Activated naive CD4-positive, alpha-beta T cell treated with anti-CD3 and anti-CD28 coated beads, Interleukin-2, amount 10 ng/mL, durations not matched to agents 7 days and 5 days (primary cell): ENCODE measurements around the gene SLC41A1.

Experiments used
- CTCF ChIA-PET: fragments of 350-600 bp; sonication (Branson Sonifier 250); formaldehyde crosslinking; loops from one replicate; lab custom pipeline; 2021; ENCODE audit warnings: antibody characterized with exemption; lab: Charles Lee
- DNase-seq: peaks from one replicate; pipeline ENCODE4 v3.0.0-alpha.2; 2020
- H3K27ac Mint-ChIP-seq: one replicate; pipeline ENCODE4 v1.8.0; 2021; ENCODE audit warnings: mild to moderate bottlenecking, moderate library complexity, mixed read lengths
- H3K27me3 Mint-ChIP-seq: one replicate; pipeline ENCODE4 v1.8.0; 2021; ENCODE audit warnings: mild to moderate bottlenecking, mixed read lengths
- H3K36me3 Mint-ChIP-seq: one replicate; pipeline ENCODE4 v1.8.0; 2021; ENCODE audit warnings: mixed read lengths
- H3K4me1 Mint-ChIP-seq: one replicate; pipeline ENCODE4 v1.8.0; 2021; ENCODE audit warnings: mixed read lengths
- H3K4me3 Mint-ChIP-seq: one replicate; pipeline ENCODE4 v1.8.0; 2021; ENCODE audit warnings: mild to moderate bottlenecking, moderate library complexity, mixed read lengths
- H3K9me3 Mint-ChIP-seq: one replicate; pipeline ENCODE4 v1.8.0; 2021; ENCODE audit warnings: mixed read lengths

SLC41A1 gene

DNA sequence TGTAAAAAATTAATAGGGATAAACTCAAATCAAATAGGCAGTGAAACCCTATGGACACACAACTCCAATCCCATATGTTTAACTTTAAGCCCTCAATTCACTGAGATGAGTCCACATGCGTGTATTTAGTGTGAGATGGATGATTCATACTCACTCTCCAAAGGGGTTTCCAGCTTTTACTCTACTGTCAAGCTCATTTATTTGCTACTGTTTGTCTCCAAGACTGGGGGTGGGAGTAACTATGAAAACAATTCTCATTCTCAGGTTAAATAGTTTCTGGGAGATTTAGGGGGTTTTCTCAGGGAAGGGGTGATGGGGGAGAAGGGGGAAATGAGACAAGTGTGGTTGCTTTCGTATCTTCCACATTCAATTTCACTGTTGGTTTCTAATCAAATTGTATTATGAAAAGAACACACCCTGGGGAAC is 40.4 kb downstream of the SLC41A1 start:
- peak overlapping the region; percentile 40 for H3K4me3 Mint-ChIP-seq
- CTCF ChIA-PET = interaction anchor here (1.5 to 7.5 kb wide), 4 partner anchors 10 to 114 kb away, joined by 5 to 39 read pairs (median 10); no protein-coding TSS in a partner anchor

DNA sequence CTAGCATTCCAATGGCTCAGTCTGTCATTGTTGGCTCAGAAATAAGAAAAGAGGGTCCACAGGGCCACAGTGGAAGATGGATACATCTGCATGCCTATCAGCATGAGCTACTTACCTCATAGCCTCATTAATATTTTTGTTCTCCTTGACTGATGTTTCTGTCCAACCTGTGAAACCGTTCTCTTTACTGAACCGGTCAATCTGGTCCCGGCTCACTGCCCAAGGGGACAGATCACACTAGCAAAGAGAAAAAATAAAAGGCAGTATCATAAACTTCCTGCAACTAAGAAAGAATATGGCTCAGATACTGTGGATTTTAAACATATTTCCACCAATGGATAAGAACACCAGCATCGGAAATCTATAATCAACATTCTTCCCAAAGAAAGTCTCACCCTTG is 42.4 kb downstream of the SLC41A1 start:
- peaks cover 59% of the 10 kb centered on the region for H3K4me1 Mint-ChIP-seq
- peak overlapping the region; percentile 76 for H3K27ac Mint-ChIP-seq
- H3K36me3 Mint-ChIP-seq = peaks cover 55% of the 10 kb centered on the region
- H3K9me3 Mint-ChIP-seq = no peaks in the 10 kb centered on the region
- no peaks in the 10 kb centered on the region for H3K27me3 Mint-ChIP-seq
- H3K4me3 Mint-ChIP-seq = no peak overlapping the region
- CTCF ChIA-PET = interaction anchor here (1.5 to 7.5 kb wide), 3 partner anchors 12 to 206 kb away, joined by 3 to 39 read pairs (median 13); no protein-coding TSS in a partner anchor
- no peak for DNase-seq

More for the DNA sequence above, 40.4 kb downstream of the SLC41A1 start:
- Mint-ChIP-seq H3K9me3 (no peaks in the 10 kb centered on the region), H3K27ac (peak overlapping the region; percentile 67), H3K27me3 (no peaks in the 10 kb centered on the region), H3K4me1 (peaks cover 63% of the 10 kb centered on the region), H3K36me3 (peaks cover 49% of the 10 kb centered on the region)
- DNase-seq = no peak

DNA sequence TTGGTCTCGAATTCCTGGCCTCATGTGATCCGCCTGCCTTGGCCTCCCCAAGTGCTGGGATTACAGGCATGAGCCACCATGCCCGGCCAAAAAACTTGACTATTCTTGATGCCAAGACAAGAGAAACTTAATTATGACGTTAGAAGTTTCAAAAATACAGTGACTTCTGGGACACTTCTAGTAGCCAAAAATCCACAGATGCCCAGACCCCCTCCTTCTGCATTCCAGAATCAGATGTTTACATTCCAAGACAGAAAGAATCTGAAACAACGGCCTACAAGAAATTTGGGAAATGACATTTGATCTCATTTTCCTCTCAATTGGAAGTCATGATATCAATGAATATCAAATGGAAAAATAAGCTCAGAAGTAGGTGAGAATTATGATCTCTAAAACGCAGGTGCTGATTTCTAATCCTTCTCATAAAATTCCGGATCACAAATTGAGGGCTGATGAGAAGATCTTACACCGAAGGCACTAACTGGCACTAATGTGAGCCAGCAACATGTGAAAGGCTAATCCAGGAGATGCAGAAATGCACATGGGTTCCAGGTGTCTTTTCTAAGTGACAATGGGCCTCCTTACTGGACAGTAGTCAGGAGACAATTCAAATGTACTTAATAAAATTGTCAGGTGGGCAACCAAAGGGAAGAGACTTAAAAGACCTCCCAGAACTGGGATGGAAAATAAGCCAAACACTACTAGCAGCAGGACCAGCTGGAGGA is 43.2 kb downstream of the SLC41A1 start:
- Mint-ChIP-seq H3K9me3 (no peaks in the 10 kb centered on the region), H3K4me3 (no peak overlapping the region), H3K27me3 (no peaks in the 10 kb centered on the region), H3K4me1 (peaks cover 55% of the 10 kb centered on the region), H3K36me3 (peaks cover 58% of the 10 kb centered on the region), H3K27ac (no peak overlapping the region)
- DNase-seq = no peak
- CTCF ChIA-PET = interaction anchor here (7.5 kb wide), 1 partner anchor 111 kb away, joined by 39 read pairs; no protein-coding TSS in a partner anchor

DNA sequence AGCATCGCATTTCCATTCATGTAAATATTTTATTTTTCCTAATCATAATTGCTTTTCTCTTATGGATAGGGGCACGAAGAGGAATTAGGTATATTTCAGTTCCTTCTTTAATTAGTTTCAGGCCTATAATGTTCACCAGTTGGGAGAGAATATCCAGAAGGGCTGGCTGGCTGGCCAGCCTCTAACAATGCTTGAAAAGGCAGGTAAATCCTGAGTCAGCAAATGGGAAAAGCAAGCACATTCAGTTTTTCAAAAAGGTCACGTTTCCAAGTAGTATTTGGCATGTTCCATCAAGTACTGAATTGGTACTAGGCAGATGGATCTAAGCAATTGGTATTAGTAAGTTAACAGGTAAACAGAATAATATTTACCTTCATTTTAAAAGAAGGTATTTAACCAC is 45.8 kb downstream of the SLC41A1 start:
- CTCF ChIA-PET = no interaction called here
- no peaks in the 10 kb centered on the region for H3K9me3 Mint-ChIP-seq
- H3K27me3 Mint-ChIP-seq = no peaks in the 10 kb centered on the region
- H3K4me1 Mint-ChIP-seq = peaks cover 33% of the 10 kb centered on the region
- peaks cover 51% of the 10 kb centered on the region for H3K36me3 Mint-ChIP-seq
- no peak overlapping the region for H3K4me3 Mint-ChIP-seq
- no peak for DNase-seq
- H3K27ac Mint-ChIP-seq = no peak overlapping the region

DNA sequence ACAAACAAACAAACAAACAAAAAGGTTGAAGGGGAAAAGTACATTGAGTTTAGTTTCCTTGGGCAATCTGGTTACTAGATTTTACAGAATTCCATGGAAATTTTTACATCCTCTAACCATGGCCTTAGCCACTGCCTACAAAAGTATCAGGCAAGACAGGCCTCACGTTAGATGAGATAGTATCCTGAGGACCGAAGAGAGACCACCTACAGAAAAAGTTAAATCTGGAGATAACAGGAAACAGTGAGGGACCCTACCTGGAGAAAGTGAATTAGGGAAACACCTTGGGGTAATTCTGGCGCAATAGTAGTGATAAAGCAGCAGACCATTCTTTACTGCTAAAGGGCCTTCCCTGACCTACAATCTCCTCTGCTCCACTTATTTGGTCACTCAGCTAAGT is 46.4 kb downstream of the SLC41A1 start:
- Mint-ChIP-seq H3K27me3 (no peaks in the 10 kb centered on the region), H3K4me3 (no peak overlapping the region), H3K36me3 (peaks cover 46% of the 10 kb centered on the region), H3K4me1 (peaks cover 26% of the 10 kb centered on the region), H3K27ac (no peak overlapping the region), H3K9me3 (no peaks in the 10 kb centered on the region)
- CTCF ChIA-PET = interaction anchor here (1.3 kb wide), 1 partner anchor 12 kb away, joined by 3 read pairs; no protein-coding TSS in a partner anchor
- no peak for DNase-seq

DNA sequence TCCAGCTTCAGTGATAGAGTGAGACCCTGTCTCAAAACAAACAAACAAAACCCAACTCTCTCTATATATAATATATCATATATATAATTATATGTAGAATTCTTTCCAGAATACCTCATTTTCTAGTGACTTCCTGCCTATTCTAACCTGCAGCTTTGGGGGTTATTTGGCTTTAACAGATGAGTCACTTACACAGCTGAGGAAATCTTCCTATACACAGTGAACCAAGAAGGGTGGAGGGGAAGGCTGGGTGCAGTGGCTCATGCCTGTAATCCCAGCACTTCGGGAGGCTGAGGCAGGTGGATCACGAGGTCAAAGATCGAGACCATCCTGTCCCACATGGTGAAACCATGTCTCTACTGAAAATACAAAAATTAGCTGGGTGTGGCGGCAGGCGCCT is 47.0 kb downstream of the SLC41A1 start:
- Mint-ChIP-seq H3K27ac (no peak overlapping the region), H3K36me3 (peaks cover 42% of the 10 kb centered on the region), H3K27me3 (no peaks in the 10 kb centered on the region), H3K4me1 (peaks cover 21% of the 10 kb centered on the region), H3K4me3 (no peak overlapping the region), H3K9me3 (no peaks in the 10 kb centered on the region)
- CTCF ChIA-PET = interaction anchor here (1.0 to 1.3 kb wide), 2 partner anchors 11 to 16 kb away, joined by 3 to 4 read pairs; no protein-coding TSS in a partner anchor
- DNase-seq = no peak

DNA sequence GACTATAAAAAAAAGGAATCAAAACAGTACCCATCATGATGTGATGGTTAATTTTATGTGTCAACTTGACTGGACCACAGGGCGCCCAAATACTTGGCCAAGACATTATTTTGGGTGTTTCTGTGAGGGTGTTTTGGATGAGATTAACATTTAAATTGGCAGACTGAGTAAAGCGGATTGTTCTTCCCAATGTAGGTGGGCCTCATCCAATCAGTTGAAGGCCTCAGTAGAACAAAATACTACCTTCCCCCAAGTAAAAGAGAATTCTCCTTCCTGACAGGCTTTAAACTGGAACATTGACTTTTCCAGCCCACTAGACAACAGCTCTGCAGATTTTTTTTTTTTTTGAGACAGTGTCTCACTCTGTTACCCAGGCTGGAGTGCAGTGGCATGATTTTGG is 48.4 kb downstream of the SLC41A1 start:
- Mint-ChIP-seq H3K4me3 (no peak overlapping the region), H3K9me3 (no peaks in the 10 kb centered on the region), H3K36me3 (peaks cover 33% of the 10 kb centered on the region), H3K27me3 (no peaks in the 10 kb centered on the region), H3K4me1 (peaks cover 9% of the 10 kb centered on the region), H3K27ac (no peak overlapping the region)
- CTCF ChIA-PET = no interaction called here
- no peak for DNase-seq

DNA sequence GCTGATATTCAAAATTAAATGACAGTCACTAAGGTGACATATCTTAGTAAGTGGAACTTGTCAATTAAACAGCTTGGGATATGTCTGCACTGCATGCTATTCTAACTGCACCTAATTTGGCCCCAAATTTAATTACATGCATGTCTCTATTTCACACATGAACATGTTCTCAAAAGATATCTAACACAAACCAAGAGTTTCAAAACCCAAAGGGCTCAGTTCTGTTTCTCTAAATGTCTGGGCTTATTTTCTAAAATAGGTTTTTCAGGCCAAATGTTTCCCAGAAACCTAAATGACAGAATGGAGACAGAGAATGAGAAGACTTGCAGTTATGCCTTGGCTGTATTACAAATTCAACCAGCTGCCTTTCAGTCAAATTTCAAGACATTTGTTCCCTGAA is 49.0 kb downstream of the SLC41A1 start:
- H3K4me1 Mint-ChIP-seq = peaks cover 7% of the 10 kb centered on the region
- no peaks in the 10 kb centered on the region for H3K27me3 Mint-ChIP-seq
- CTCF ChIA-PET = interaction anchor here (1.1 kb wide), 1 partner anchor 18 kb away, joined by 3 read pairs; no protein-coding TSS in a partner anchor
- peaks cover 27% of the 10 kb centered on the region for H3K36me3 Mint-ChIP-seq
- no peaks in the 10 kb centered on the region for H3K9me3 Mint-ChIP-seq
- H3K27ac Mint-ChIP-seq = no peak overlapping the region
- no peak for DNase-seq
- H3K4me3 Mint-ChIP-seq = no peak overlapping the region

DNA sequence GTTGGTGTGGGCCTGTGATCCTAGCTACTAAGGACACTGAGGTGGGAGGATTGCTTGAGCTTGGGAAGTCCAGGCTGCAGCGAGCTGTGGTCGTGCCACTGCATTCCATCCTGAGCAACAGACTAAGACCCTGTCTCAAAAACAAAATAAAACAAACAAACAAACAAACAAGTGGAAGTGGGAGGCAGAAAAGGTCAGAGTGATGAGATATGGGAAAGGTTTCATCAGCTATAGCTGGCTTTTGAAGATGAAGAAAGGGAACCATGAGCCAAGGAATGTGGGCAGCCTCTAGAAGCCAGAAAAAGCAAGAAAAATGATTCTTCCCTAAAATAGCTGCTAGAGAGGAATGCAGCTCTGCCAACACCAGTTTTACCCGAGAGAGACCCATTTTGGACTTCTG is 52.4 kb downstream of the SLC41A1 start:
- CTCF ChIA-PET = interaction anchor here (2.3 kb wide), 1 partner anchor 11 kb away, joined by 5 read pairs; the partner anchor contains the start of gene NUCKS1
- Mint-ChIP-seq H3K9me3 (no peaks in the 10 kb centered on the region), H3K4me1 (no peaks in the 10 kb centered on the region), H3K27ac (no peak overlapping the region), H3K4me3 (no peak overlapping the region), H3K36me3 (peaks cover 13% of the 10 kb centered on the region), H3K27me3 (no peaks in the 10 kb centered on the region)
- no peak for DNase-seq

DNA sequence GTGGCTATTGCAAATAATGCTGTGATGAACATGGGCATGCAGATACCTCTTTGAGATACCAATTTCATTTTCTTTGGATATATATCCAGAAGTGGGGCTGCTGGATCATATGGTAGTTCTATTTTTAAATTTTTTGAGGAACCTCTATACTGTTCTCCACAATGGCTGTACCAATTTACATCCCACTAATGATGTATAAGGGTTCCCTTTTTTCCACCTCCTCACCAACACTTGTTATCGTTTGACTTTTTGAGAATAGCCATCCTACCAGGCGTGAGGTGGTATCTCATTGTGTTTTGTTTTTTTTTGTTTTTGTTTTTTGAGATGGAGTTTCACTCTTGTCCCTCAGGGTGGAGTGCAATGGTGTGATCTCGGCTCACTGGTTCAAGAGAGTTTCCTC is 56.4 kb downstream of the SLC41A1 start:
- no peaks in the 10 kb centered on the region for H3K9me3 Mint-ChIP-seq

DNA sequence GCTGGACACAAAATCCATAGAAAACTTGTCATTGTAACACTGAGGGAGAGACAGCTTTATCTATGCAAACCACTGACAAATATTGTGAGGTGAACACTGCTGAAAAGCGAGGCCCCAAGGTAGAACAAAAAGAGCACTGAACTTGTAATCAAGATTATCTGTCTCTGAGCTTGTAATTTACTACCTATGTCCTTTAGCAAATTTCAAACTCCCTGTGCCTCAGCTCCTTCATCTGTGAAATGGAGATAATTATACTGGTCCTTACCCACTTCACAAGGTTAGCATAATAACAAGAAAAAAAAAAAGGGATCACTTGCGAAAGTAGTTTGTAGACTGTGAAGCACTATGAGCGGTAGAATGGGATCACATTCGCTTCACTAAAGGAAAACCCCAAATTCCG is 58.1 kb downstream of the SLC41A1 start:
- no peaks in the 10 kb centered on the region for H3K9me3 Mint-ChIP-seq
- H3K27ac Mint-ChIP-seq = no peak overlapping the region
- peaks cover 12% of the 10 kb centered on the region for H3K4me1 Mint-ChIP-seq
- no peak overlapping the region for H3K4me3 Mint-ChIP-seq
- no peak for DNase-seq
- peaks cover 3% of the 10 kb centered on the region for H3K27me3 Mint-ChIP-seq
- H3K36me3 Mint-ChIP-seq = peaks cover 3% of the 10 kb centered on the region
- CTCF ChIA-PET = interaction anchor here (1.0 to 1.5 kb wide), 4 partner anchors 11 to 223 kb away, joined by 3 to 5 read pairs (median 3); no protein-coding TSS in a partner anchor

More for the DNA sequence above, 56.4 kb downstream of the SLC41A1 start:
- Mint-ChIP-seq H3K27ac (no peak overlapping the region), H3K4me3 (no peak overlapping the region), H3K27me3 (no peaks in the 10 kb centered on the region), H3K36me3 (peaks cover 3% of the 10 kb centered on the region), H3K4me1 (no peaks in the 10 kb centered on the region)
- CTCF ChIA-PET = no interaction called here
- no peak for DNase-seq

DNA sequence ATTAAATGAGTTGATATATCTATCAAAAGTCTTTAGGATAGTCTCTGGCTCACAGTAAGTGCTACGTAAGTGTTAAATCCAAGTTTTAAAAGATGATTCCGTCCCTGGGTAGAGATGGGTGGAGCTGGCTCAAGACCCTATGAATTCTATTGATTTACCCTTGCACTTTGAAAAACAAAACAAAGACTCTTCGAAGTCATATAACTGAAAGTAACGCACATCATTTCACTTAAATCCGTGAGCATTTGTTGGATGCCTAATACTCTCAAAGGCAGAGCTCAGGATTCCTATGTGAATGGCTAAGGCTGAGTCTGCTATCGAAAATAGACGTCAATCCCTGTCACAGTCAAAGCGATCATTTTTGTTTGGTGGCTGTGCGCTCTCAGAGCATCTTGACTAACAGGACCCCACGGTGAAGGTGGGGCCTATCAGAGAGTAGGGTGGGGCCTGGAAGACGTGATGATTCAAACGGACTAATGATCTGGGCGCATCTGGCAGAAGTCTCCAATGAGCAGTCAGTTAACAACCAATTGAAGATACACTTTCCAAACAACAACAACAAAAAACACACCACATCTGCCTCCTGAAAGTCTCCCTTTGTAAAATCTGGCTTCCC is 61.9 kb downstream of the SLC41A1 start:
- Mint-ChIP-seq H3K4me3 (peak overlapping the region; percentile 93), H3K9me3 (no peaks in the 10 kb centered on the region), H3K4me1 (peaks cover 38% of the 10 kb centered on the region), H3K27me3 (peaks cover 4% of the 10 kb centered on the region), H3K27ac (peak overlapping the region; percentile 98), H3K36me3 (peaks cover 17% of the 10 kb centered on the region)
- DNase-seq = no peak
- CTCF ChIA-PET = no interaction called here

DNA sequence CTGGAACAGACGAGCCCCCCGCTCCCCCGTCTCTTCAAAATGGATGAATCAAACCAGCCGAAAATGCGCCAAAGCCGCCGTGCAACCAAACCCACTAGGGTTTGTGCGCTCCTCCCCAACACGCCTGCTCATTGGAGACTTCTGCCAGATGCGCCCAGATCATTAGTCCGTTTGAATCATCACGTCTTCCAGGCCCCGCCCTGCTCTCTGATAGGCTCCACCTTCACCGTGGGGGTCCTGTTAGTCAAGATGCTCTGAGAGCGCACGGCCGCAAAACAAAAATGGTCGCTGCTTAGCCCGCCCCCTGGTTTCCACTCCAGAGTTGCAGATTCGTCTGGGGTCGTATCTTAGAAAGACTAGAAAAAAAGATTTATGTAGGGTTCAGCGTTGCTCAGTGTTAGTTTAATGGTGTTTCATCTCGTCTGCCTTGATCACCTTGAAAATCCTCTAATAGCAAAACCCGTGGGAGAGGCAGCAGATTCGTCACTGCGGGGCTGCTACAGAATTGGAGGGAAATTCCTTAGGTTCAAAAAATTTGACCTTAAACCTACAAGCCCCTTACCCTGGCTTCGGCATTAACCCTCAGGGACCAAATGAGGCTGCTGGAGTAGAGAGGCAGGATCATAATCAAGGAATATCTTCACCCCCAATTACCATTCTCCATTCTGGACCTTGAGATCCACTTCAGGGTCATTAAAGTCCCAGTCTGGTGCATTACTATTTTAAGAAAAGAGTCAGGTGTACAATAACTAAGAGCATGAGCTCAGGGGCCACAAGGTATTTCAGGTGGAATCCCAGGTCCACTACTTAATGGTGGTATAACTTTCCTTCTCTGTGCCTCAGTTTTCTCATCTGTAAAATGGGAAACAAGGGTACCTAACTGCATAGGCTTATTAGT is 62.6 kb downstream of the SLC41A1 start, which contains the start of gene NUCKS1:
Gene NUCKS1, minus strand, starts transcription at position 45 of the 898 bp plus-strand sequence. CDS start 209 bp downstream, outside the sequence.
- peaks cover 17% of the 10 kb centered on the region for H3K36me3 Mint-ChIP-seq
- no peaks in the 10 kb centered on the region for H3K9me3 Mint-ChIP-seq
- peak within 1 kb of the TSS; percentile 93 for H3K4me3 Mint-ChIP-seq
- peak; percentile 98 for DNase-seq
- peaks cover 44% of the 10 kb centered on the region for H3K4me1 Mint-ChIP-seq
- peak within 1 kb of the TSS; percentile 98 for H3K27ac Mint-ChIP-seq
- CTCF ChIA-PET = interaction anchor here (1.2 kb wide), 1 partner anchor 10 kb away, joined by 5 read pairs; no protein-coding TSS in a partner anchor
- H3K27me3 Mint-ChIP-seq = peaks cover 4% of the 10 kb centered on the region
